Measurements from ENCODE around the gene VPS35. TPM values are rescaled to one million over a fixed set of nuclear protein-coding genes. Genes with fewer than 3 reads are reported as not detected.

The VPS35 gene
- total and polyA plus RNA-seq, 2 of the 13 experiments (the other 11 are each of a cell fraction or from before 2014, with no cell fraction given) = 30.7 to 136 TPM

- TF ChIP-seq IKZF1 (IDR thresholded peaks at IDR 0.05) (no peak), ZNF770 (CRISPR knock-in tag; IDR thresholded peaks at IDR 0.05) (no peak), ZNF501 (CRISPR knock-in tag; IDR thresholded peaks at IDR 0.05) (no peak), ZNF513 (CRISPR knock-in tag; conservative IDR thresholded peaks at IDR 0.05) (no peak), NR2F2 (IDR thresholded peaks at IDR 0.05; ENCODE audit: borderline replicate concordance, low read depth) (no peak), RFX1 (IDR thresholded peaks at IDR 0.05) (no peak), JDP2 (CRISPR knock-in tag; IDR thresholded peaks at IDR 0.05; ENCODE audit: borderline replicate concordance) (no peak), ZNF597 (CRISPR knock-in tag; IDR thresholded peaks at IDR 0.05) (no peak), HOXA7 (CRISPR knock-in tag; IDR thresholded peaks at IDR 0.05) (no peak), MED1 (CRISPR knock-in tag; IDR thresholded peaks at IDR 0.05) (no peak; the same call in 1 of the 2 replicates), ZNF572 (CRISPR knock-in tag; IDR thresholded peaks at IDR 0.05) (no peak), ESRRA (CRISPR knock-in tag; IDR thresholded peaks at IDR 0.05; ENCODE audit: low read depth) (0 out of 2 replicates have a peak, but pooled peaks have one; percentile 28), ZNF549 (CRISPR knock-in tag; IDR thresholded peaks at IDR 0.05) (no peak), NAIF1 (CRISPR knock-in tag; IDR thresholded peaks at IDR 0.05; ENCODE audit: borderline replicate concordance) (no peak), ZNF317 (CRISPR knock-in tag; IDR thresholded peaks at IDR 0.05) (no peak), SCMH1 (CRISPR knock-in tag; IDR thresholded peaks at IDR 0.05; ENCODE audit: borderline replicate concordance) (no peak), PHF8 (CRISPR knock-in tag; IDR thresholded peaks at IDR 0.05) (peak; percentile 42), MYC (CRISPR knock-in tag; IDR thresholded peaks at IDR 0.05; ENCODE audit: borderline replicate concordance) (peak; percentile 72; the same call in 1 of the 2 replicates), DBP (CRISPR knock-in tag; IDR thresholded peaks at IDR 0.05; ENCODE audit: not compliant biosample characterization) (no peak), ZNF512 (CRISPR knock-in tag; IDR thresholded peaks at IDR 0.05) (peak; percentile 62; the same call in 1 of the 2 replicates), ZBTB7B (CRISPR knock-in tag; IDR thresholded peaks at IDR 0.05) (0 out of 2 replicates have a peak, but pooled peaks have one; percentile 72), POLR2AphosphoS5 (IDR thresholded peaks at IDR 0.05; ENCODE audit: low read depth, low read length) (0 out of 2 replicates have a peak, but pooled peaks have one; percentile 32), ZNF160 (CRISPR knock-in tag; IDR thresholded peaks at IDR 0.05) (0 out of 2 replicates have a peak, but pooled peaks have one; percentile 3)
Observed at GRCh38 chr16:46690281-46691178, 1.6 kb upstream of the VPS35 start (continued).
